PC-3 (cell line): Measurements from ENCODE around the gene PARN. TPM values are rescaled to one million over a fixed set of nuclear protein-coding genes. Genes with fewer than 3 reads are reported as not detected.
"Not testable (repeated sequence)": the region's sequence is repeated elsewhere in the genome, so short reads cannot be mapped to it uniquely, and the experiment has no call there.

Experiments used
- ATAC-seq: fragments of 200-7000 bp; cut with Tn5 transposase; 2 replicates; pipeline ENCODE4 v1.9.1; 2020; ENCODE audit warnings: mild to moderate bottlenecking, moderate library complexity
- BruUV-seq: library from RNA; stranded (reverse); fragments of 400-500 nt; replicated peaks from 2 replicates; lab custom pipeline; 2021; lab: Mats Ljungman, UMichigan
- CTCF ChIA-PET: fragments of 300-600 bp; sonication (Branson Sonifier 250); formaldehyde crosslinking; loops from one replicate; lab custom pipeline; 2022; ENCODE audit warnings: antibody characterized with exemption; lab: Charles Lee
- POLR2A ChIA-PET: fragments of 300-600 bp; sonication (Branson Sonifier 250); formaldehyde crosslinking; loops from one replicate; lab custom pipeline; 2022; ENCODE audit warnings: antibody characterized with exemption; ENCODE audit not compliant: unreplicated experiment; lab: Charles Lee
- DNase-seq: peaks from one replicate; pipeline ENCODE4 v3.0.0-alpha.2; 2015
- H2AFZ ChIP-seq: fragments of 300-600 bp; sonication (generic); 2 replicates; pipeline ENCODE4 v1.6.0; 2016; ENCODE audit warnings: antibody characterized with exemption, low read length
- H3F3A ChIP-seq: fragments of 300-600 bp; sonication (generic); one replicate; pipeline ENCODE4 v1.6.0; 2017; ENCODE audit warnings: antibody characterized with exemption, low read length, control low read depth, mild to moderate bottlenecking; ENCODE audit not compliant: unreplicated experiment
- H3K27ac ChIP-seq: fragments of 300-600 bp; sonication (generic); 2 replicates; pipeline ENCODE4 v1.5.1; 2016; ENCODE audit warnings: mild to moderate bottlenecking, low read length
- H3K27me3 ChIP-seq: fragments of 300-600 bp; sonication (generic); 2 replicates; pipeline ENCODE4 v1.6.1; 2016; ENCODE audit warnings: low read length, mixed read lengths
- H3K36me3 ChIP-seq: fragments of 300-600 bp; sonication (generic); 2 replicates; pipeline ENCODE4 v1.6.1; 2016; ENCODE audit warnings: low read depth, mixed run types, low read length, mixed read lengths
- H3K4me1 ChIP-seq: fragments of 300-600 bp; sonication (generic); 2 replicates; pipeline ENCODE4 v1.5.1; 2016; ENCODE audit warnings: low read length; ENCODE audit not compliant: insufficient read depth
- H3K4me2 ChIP-seq: fragments of 300-600 bp; sonication (generic); 2 replicates; pipeline ENCODE4 v1.6.0; 2016; ENCODE audit warnings: low read length
- H3K4me3 ChIP-seq: fragments of 300-600 bp; sonication (generic); 2 replicates; pipeline ENCODE4 v1.5.1; 2016; ENCODE audit warnings: mild to moderate bottlenecking, low read length, mixed read lengths
- H3K79me2 ChIP-seq: fragments of 300-600 bp; sonication (generic); 2 replicates; pipeline ENCODE4 v1.6.1; 2017; ENCODE audit warnings: low read length, mixed read lengths
- H3K9ac ChIP-seq: fragments of 300-600 bp; sonication (generic); 2 replicates; pipeline ENCODE4 v1.6.0; 2016; ENCODE audit warnings: mild to moderate bottlenecking, low read length
- H3K9me2 ChIP-seq: fragments of 300-600 bp; sonication (generic); replicated peaks from 2 replicates; pipeline ENCODE4 v1.6.1; 2016; ENCODE audit warnings: mixed run types, low read length, mixed read lengths
- H3K9me3 ChIP-seq: fragments of 300-600 bp; sonication (generic); 2 replicates; pipeline ENCODE4 v1.6.1; 2016; ENCODE audit warnings: low read length, mixed read lengths
- H4K20me1 ChIP-seq: fragments of 300-600 bp; sonication (generic); 2 replicates; pipeline ENCODE4 v1.6.1; 2016; ENCODE audit warnings: low read length, mixed read lengths
- EZH2 ChIP-seq: fragments of 300-600 bp; sonication (generic); IDR thresholded peaks from one replicate; pipeline ENCODE4 v1.6.1; 2017; ENCODE audit warnings: antibody characterized with exemption, mild to moderate bottlenecking, low read length; ENCODE audit not compliant: unreplicated experiment
- EZH2phosphoT487 ChIP-seq: fragments of 300-600 bp; sonication (generic); IDR thresholded peaks from 2 replicates; pipeline ENCODE4 v1.6.1; 2018; ENCODE audit warnings: mild to moderate bottlenecking, antibody characterized with exemption, low read length, borderline replicate concordance
- intact Hi-C: fragments of 100-400 bp; cut with micrococcal nuclease; formaldehyde crosslinking; loops from 2 replicates; pipeline ENCODE4 v1.9.0; 2023
- total RNA-seq: library from RNA; depleted of rRNA; stranded (reverse); fragments of >200 nt; gene quantifications from 2 replicates; pipeline ENCODE4 v1.2.3, GENCODE V29; 2014
- TF ChIP-seq, protein P1 (sequence below): fragments of 300-600 bp; sonication (generic); conservative IDR thresholded peaks from 2 replicates; pipeline ENCODE4 v1.5.1; 2017; ENCODE audit warnings: antibody characterized with exemption, low read depth, mild to moderate bottlenecking, low read length

Gene PARN
- total RNA-seq, 1 experiment from 2014 or later = 34.7 TPM

DNA sequence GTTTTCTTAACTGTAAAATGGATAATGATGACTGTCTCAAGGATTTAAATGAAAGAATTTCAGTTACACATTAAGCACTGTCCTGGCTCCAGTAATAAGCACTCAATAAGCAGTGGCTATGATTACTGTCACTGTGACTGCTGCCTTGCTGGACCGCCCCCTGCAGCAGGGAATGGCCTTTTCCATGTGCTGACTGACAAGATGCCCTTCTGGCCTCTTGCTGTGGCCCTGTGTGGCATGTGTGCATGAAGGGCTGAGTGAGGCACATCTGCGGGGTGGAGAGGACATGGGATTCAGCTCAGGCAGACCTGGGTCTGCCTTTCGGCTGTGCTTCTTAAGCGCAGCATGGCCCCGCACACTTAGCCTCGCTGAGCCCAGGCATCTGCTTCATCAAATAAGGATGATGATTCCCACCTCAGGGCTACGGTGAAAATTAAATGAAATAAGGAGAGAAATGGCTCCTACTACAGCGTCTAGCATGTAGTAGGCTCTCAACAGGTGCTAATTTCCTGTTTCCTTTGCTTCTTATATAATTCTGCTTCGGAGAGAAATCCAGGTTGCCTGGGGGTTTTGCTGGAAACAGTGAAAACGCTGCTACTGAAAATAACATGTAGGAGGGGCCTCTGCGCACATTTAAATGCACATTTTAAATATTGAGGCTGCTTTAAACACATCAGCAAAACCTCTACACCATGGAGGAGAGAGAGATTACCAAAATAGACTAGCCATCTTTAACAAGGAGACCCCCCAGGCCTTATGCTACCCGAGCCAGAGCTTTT lies 183.9 kb downstream of the PARN start:
- Histone ChIP-seq H3K4me3 (no peak overlapping the region), H3K4me1 (peaks cover 10% of the 10 kb centered on the region), H3K9ac (no peak overlapping the region), H3F3A (no peaks in the 10 kb centered on the region), H3K9me3 (no peaks in the 10 kb centered on the region), H3K79me2 (no peaks in the 10 kb centered on the region), H3K4me2 (no peak overlapping the region), H2AFZ (no peak overlapping the region), H3K9me2 (no peaks in the 10 kb centered on the region), H3K27ac (no peak overlapping the region), H3K27me3 (no peaks in the 10 kb centered on the region), H3K36me3 (no peaks in the 10 kb centered on the region), H4K20me1 (no peaks in the 10 kb centered on the region)
- ATAC-seq = no peak
- CTCF ChIA-PET = no interaction called here
- no peak for TF ChIP-seq EZH2phosphoT487
- TF ChIP-seq, protein P1, sequence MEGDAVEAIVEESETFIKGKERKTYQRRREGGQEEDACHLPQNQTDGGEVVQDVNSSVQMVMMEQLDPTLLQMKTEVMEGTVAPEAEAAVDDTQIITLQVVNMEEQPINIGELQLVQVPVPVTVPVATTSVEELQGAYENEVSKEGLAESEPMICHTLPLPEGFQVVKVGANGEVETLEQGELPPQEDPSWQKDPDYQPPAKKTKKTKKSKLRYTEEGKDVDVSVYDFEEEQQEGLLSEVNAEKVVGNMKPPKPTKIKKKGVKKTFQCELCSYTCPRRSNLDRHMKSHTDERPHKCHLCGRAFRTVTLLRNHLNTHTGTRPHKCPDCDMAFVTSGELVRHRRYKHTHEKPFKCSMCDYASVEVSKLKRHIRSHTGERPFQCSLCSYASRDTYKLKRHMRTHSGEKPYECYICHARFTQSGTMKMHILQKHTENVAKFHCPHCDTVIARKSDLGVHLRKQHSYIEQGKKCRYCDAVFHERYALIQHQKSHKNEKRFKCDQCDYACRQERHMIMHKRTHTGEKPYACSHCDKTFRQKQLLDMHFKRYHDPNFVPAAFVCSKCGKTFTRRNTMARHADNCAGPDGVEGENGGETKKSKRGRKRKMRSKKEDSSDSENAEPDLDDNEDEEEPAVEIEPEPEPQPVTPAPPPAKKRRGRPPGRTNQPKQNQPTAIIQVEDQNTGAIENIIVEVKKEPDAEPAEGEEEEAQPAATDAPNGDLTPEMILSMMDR = no peak
- TF ChIP-seq EZH2 = no peak
- intact Hi-C loops = no loop called here
- DNase-seq = no peak
- no TSS peak for BruUV-seq
- POLR2A ChIA-PET = no interaction called here

DNA sequence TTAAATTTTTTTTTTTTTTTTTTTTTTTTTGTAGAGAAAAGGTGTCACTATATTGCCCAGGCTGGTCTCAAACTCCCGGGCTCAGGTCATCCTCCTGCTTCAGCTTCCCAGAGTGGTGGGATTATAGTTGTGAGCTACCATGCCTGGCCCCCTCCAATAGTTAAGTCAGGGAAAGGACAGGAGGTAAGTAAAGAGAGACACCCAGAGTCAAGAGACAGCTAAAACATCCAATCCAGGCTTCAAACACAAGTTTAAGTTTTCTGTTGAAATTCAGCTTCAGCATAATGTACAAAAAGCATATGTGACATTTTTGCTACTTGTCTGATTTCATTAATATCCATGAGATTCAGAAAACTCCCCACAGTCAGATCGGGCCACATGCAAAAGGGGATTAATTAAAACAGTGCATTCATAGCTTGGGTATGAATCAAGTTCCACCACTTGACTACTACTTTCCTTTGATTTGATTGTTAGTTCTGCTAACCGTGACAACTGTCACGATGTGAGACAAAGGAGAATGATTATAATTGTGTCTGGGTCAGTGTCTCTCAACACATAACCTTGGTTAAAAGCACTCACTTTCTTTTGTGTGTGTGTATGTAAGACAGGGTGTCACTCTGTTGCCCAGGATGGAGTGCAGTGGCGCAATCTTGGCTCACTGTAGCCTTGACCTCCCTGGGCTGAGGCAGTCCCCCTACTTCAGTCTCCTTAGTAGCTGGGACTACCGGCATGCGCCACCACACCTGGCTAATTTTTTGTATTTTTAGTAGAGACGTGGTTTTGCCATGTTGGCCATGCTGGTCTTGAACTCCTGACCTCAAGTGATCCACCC lies 184.9 kb downstream of the PARN start:
- TF ChIP-seq EZH2 (no peak), EZH2phosphoT487 (no peak)
- TF ChIP-seq, protein P1 = no peak
- no peak overlapping the region for H3K9ac ChIP-seq
- ChIA-PET CTCF (no interaction called here), POLR2A (no interaction called here)
- intact Hi-C loops = no loop called here
- peaks cover 10% of the 10 kb centered on the region for H3K4me1 ChIP-seq
- H3K9me3 ChIP-seq = no peaks in the 10 kb centered on the region
- no peaks in the 10 kb centered on the region for H3K27me3 ChIP-seq
- H4K20me1 ChIP-seq = no peaks in the 10 kb centered on the region
- no peak for ATAC-seq
- no peak overlapping the region for H3K4me2 ChIP-seq
- H2AFZ ChIP-seq = no peak overlapping the region
- no peak overlapping the region for H3K4me3 ChIP-seq
- H3K9me2 ChIP-seq = no peaks in the 10 kb centered on the region
- BruUV-seq = no TSS peak
- H3K27ac ChIP-seq = no peak overlapping the region
- no peaks in the 10 kb centered on the region for H3K36me3 ChIP-seq
- H3K79me2 ChIP-seq = no peaks in the 10 kb centered on the region
- DNase-seq = no peak
- no peaks in the 10 kb centered on the region for H3F3A ChIP-seq

DNA sequence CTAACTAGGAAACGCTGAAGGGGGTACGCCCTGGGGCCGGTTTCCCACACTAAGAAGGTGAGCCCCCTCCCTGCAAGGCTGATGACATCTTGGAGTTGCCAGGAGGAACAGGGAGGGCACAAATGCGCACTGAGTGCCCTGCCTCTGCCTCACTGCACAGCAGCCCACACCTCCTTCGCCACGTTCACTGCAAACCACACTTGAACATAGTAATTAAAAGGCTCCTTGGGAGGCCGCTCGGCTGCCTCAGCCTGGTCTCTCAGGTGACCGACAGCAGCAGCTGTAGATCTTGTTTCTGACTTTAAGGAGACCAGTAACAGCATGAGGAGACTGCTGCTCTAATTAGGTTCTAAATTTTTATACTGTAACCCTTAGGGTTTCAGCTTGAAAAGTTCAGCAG lies 188.5 kb downstream of the PARN start:
- intact Hi-C loops, H3F3A ChIP-seq, H3K9ac ChIP-seq, H3K9me2 ChIP-seq, H3K4me3 ChIP-seq, BruUV-seq, H3K36me3 ChIP-seq, H3K9me3 ChIP-seq, H3K4me1 ChIP-seq, DNase-seq, H3K27me3 ChIP-seq, H4K20me1 ChIP-seq, CTCF ChIA-PET, H3K4me2 ChIP-seq, H2AFZ ChIP-seq, ATAC-seq, POLR2A ChIA-PET, H3K27ac ChIP-seq, H3K79me2 ChIP-seq: not testable (repeated sequence)
